Calu3 (cell line): ENCODE measurements around the gene OR10W1. TPM values are rescaled to one million over a fixed set of nuclear protein-coding genes. Genes with fewer than 3 reads are reported as not detected.

ENCODE experiments used
- BruUV-seq: library from RNA; stranded (reverse); fragments of 400-500 nt; replicated peaks from 2 replicates; lab custom pipeline; 2021; lab: Mats Ljungman, UMichigan
- CTCF ChIA-PET: fragments of 300-600 bp; sonication (Branson Sonifier 250); formaldehyde crosslinking; loops from one replicate; lab custom pipeline; 2022; ENCODE audit warnings: antibody characterized with exemption; lab: Charles Lee
- DNase-seq: peaks from one replicate; pipeline ENCODE4 v3.0.0; 2022
- H3K27ac Mint-ChIP-seq: one replicate; pipeline ENCODE4 v1.8.0; 2022; ENCODE audit warnings: mixed read lengths; ENCODE audit not compliant: unreplicated experiment
- H3K27me3 Mint-ChIP-seq: one replicate; pipeline ENCODE4 v1.8.0; 2022; ENCODE audit warnings: mixed read lengths; ENCODE audit not compliant: unreplicated experiment
- H3K36me3 Mint-ChIP-seq: one replicate; pipeline ENCODE4 v1.8.0; 2022; ENCODE audit warnings: mild to moderate bottlenecking, moderate library complexity, mixed read lengths; ENCODE audit not compliant: insufficient read depth, unreplicated experiment
- H3K4me1 Mint-ChIP-seq: one replicate; pipeline ENCODE4 v1.8.0; 2022; ENCODE audit warnings: mild to moderate bottlenecking, low read depth, mixed read lengths; ENCODE audit not compliant: unreplicated experiment
- H3K4me3 Mint-ChIP-seq: one replicate; pipeline ENCODE4 v1.8.0; 2022; ENCODE audit warnings: mild to moderate bottlenecking, low read depth, moderate library complexity, mixed read lengths; ENCODE audit not compliant: unreplicated experiment
- H3K9me3 Mint-ChIP-seq: one replicate; pipeline ENCODE4 v1.8.0; 2022; ENCODE audit warnings: low read depth, mixed read lengths; ENCODE audit not compliant: unreplicated experiment
- intact Hi-C: fragments of 100-400 bp; cut with micrococcal nuclease; formaldehyde crosslinking; loops from one replicate; pipeline ENCODE4 v1.10.0; 2022; ENCODE audit not compliant: unreplicated experiment
- total RNA-seq: library from RNA; stranded (reverse); gene quantifications from 2 replicates; pipeline ENCODE4 v1.2.3, GENCODE V29; 2022
- TF ChIP-seq, protein P1 (sequence below): fragments of 200-600 bp; IDR thresholded peaks from one replicate; pipeline ENCODE4 v1.8.0; 2022; ENCODE audit warnings: antibody characterized with exemption; ENCODE audit not compliant: unreplicated experiment

The OR10W1 gene
- total RNA-seq, 1 experiment from 2014 or later: not detected

DNA sequence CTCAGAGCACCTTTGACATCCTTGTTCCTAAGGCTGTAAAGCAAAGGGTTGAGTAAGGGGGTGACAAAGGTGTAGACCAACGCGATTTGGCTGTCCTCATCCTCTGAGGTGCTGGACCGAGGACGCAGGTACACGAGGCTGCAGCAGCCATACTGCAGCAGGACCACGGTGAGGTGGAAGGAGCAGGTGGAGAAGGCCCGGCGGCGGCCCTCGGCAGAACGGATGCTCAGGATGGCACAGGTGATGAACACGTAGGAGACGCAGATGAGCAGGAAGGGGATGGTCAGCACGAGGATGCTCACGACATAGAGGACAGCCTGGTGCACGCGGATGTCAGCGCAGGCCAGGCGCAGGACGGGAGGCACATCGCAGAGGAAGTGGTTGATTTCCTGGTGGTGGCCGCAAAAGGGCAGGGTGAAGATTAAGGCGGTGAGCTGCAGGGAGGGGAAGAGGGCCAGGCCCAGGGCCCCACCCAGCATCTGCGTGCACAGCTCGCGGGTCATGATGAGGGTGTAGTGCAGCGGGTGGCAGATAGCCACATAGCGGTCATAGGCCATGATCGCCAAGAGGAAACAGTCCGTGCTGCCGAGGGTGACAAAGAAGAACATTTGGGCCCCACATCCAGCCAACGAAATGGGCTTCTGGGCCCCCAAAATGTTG lies 40.0 kb downstream of the OR10W1 start:
- Mint-ChIP-seq H3K4me1 (no peaks in the 10 kb centered on the region), H3K36me3 (no peaks in the 10 kb centered on the region), H3K4me3 (no peak overlapping the region), H3K9me3 (peaks cover 7% of the 10 kb centered on the region), H3K27me3 (no peaks in the 10 kb centered on the region), H3K27ac (no peak overlapping the region)
- TF ChIP-seq, protein P1, sequence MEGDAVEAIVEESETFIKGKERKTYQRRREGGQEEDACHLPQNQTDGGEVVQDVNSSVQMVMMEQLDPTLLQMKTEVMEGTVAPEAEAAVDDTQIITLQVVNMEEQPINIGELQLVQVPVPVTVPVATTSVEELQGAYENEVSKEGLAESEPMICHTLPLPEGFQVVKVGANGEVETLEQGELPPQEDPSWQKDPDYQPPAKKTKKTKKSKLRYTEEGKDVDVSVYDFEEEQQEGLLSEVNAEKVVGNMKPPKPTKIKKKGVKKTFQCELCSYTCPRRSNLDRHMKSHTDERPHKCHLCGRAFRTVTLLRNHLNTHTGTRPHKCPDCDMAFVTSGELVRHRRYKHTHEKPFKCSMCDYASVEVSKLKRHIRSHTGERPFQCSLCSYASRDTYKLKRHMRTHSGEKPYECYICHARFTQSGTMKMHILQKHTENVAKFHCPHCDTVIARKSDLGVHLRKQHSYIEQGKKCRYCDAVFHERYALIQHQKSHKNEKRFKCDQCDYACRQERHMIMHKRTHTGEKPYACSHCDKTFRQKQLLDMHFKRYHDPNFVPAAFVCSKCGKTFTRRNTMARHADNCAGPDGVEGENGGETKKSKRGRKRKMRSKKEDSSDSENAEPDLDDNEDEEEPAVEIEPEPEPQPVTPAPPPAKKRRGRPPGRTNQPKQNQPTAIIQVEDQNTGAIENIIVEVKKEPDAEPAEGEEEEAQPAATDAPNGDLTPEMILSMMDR: no peak
- no TSS peak for BruUV-seq
- CTCF ChIA-PET: no interaction called here
- DNase-seq: no peak
- intact Hi-C loops: no loop called here

DNA sequence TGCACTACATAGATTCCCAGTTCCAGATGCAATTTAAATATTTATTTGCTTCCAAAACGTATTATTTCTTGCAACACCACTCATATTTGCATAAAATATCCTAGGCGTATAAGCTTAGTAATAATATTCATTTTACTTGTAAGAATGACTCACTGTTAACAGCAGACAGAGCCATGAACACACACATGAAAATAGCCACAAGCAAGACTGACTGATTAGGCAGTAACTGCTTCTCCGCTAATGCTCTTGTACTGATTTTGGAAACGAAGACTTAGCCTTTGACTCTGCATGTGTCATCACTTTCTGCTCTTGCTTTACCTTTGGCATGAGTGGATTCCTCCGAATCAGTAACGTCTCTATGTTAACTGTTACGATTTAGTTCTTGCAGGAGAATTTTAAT lies 45.3 kb downstream of the OR10W1 start:
- Mint-ChIP-seq H3K27ac (no peak overlapping the region), H3K27me3 (no peaks in the 10 kb centered on the region), H3K9me3 (peaks cover 2% of the 10 kb centered on the region), H3K4me3 (no peak overlapping the region), H3K4me1 (peaks cover 8% of the 10 kb centered on the region), H3K36me3 (no peaks in the 10 kb centered on the region)
- TF ChIP-seq, protein P1: no peak
- intact Hi-C loops: no loop called here
- BruUV-seq: no TSS peak
- DNase-seq: no peak
- CTCF ChIA-PET: no interaction called here

Other genes starting within 250 kb of the OR10W1 start
- gene OR9Q1, start 244.4 kb downstream of the OR10W1 start, total RNA-seq: not detected in 2 replicates
- not detected in 2 replicates for gene OR6Q1, start 237.3 kb downstream of the OR10W1 start, total RNA-seq
- gene OR9I1, start 142.7 kb downstream of the OR10W1 start, total RNA-seq: not detected in 2 replicates
- not detected in 2 replicates for gene OR9Q2, start 79.2 kb downstream of the OR10W1 start, total RNA-seq
- not detected in 2 replicates for gene OR1S2, start 64.1 kb downstream of the OR10W1 start, total RNA-seq
- gene OR1S1, start 55.5 kb downstream of the OR10W1 start, total RNA-seq: not detected in 2 replicates
- not detected in 2 replicates for gene OR10Q1, start 39.3 kb downstream of the OR10W1 start, total RNA-seq
- gene OR5B17, start 90.8 kb upstream of the OR10W1 start, total RNA-seq: not detected in 2 replicates
- not detected in 2 replicates for gene OR5B3, start 138.6 kb upstream of the OR10W1 start, total RNA-seq
- not detected in 2 replicates for gene OR5B2, start 159.9 kb upstream of the OR10W1 start, total RNA-seq
- not detected in 2 replicates for gene OR5B12, start 174.0 kb upstream of the OR10W1 start, total RNA-seq
- gene OR5B21, start 239.8 kb upstream of the OR10W1 start, total RNA-seq: not detected in 2 replicates